ENCODE results near the gene PWWP2B.
A peak's percentile ranks its signal among the peaks of the same experiment; 100 is the strongest.
"Not testable (repeated sequence)": the region's sequence is repeated elsewhere in the genome, so short reads cannot be mapped to it uniquely, and the experiment has no call there.

PWWP2B gene

GRCh38 chr10:132430861-132431271 lies 33.9 kb downstream of the PWWP2B start:
- Histone ChIP-seq H3K27me3 (ENCODE audit: insufficient read depth, low read depth, severe bottlenecking) (no peaks in the 10 kb centered on the region), H3K36me3 (no peaks in the 10 kb centered on the region), H3K4me3 (ENCODE audit: low read depth, low read length) (no peak overlapping the region), H3K9me3 (ENCODE audit: severe bottlenecking) (no peaks in the 10 kb centered on the region), H3K27ac (no peak overlapping the region)
- TF ChIP-seq CTCF (IDR thresholded peaks at IDR 0.05; ENCODE audit: low read depth, low read length), result no peak
- DNase-seq, result no peak

- DNase-seq, result no peak
- no peak overlapping the region for H3K27ac ChIP-seq
- H3K9me3 ChIP-seq (ENCODE audit: severe bottlenecking), result no peaks in the 10 kb centered on the region
- H3K4me3 ChIP-seq (ENCODE audit: low read depth, low read length), result no peak overlapping the region
- no peaks in the 10 kb centered on the region for H3K27me3 ChIP-seq (ENCODE audit: insufficient read depth, low read depth, severe bottlenecking)
- TF ChIP-seq CTCF (IDR thresholded peaks at IDR 0.05; ENCODE audit: low read depth, low read length), result no peak
- H3K36me3 ChIP-seq, result no peaks in the 10 kb centered on the region
Observed at GRCh38 chr10:132431537-132432175, 34.7 kb downstream of the PWWP2B start.

- Histone ChIP-seq H3K36me3 (no peaks in the 10 kb centered on the region), H3K27me3 (ENCODE audit: insufficient read depth, low read depth, severe bottlenecking) (no peaks in the 10 kb centered on the region), H3K9me3 (ENCODE audit: severe bottlenecking) (no peaks in the 10 kb centered on the region), H3K27ac (no peak overlapping the region), H3K4me3 (ENCODE audit: low read depth, low read length) (no peak overlapping the region)
- DNase-seq, result no peak
- TF ChIP-seq CTCF (IDR thresholded peaks at IDR 0.05; ENCODE audit: low read depth, low read length), result no peak
Observed at GRCh38 chr10:132432176-132432540, 35.2 kb downstream of the PWWP2B start.

- DNase-seq, result no peak
- Histone ChIP-seq H3K4me3 (ENCODE audit: low read depth, low read length) (no peak overlapping the region), H3K36me3 (no peaks in the 10 kb centered on the region), H3K9me3 (ENCODE audit: severe bottlenecking) (no peaks in the 10 kb centered on the region), H3K27ac (peak overlapping the region; percentile 63), H3K27me3 (ENCODE audit: insufficient read depth, low read depth, severe bottlenecking) (no peaks in the 10 kb centered on the region)
- no peak for TF ChIP-seq CTCF (IDR thresholded peaks at IDR 0.05; ENCODE audit: low read depth, low read length)
Observed at GRCh38 chr10:132433671-132434340, 36.8 kb downstream of the PWWP2B start.

- H3K27me3 ChIP-seq (ENCODE audit: insufficient read depth, low read depth, severe bottlenecking), result no peaks in the 10 kb centered on the region
- no peaks in the 10 kb centered on the region for H3K36me3 ChIP-seq
- DNase-seq, result peak; percentile 80
- peak overlapping the region; percentile 63 for H3K27ac ChIP-seq
- no peaks in the 10 kb centered on the region for H3K9me3 ChIP-seq (ENCODE audit: severe bottlenecking)
- TF ChIP-seq CTCF (IDR thresholded peaks at IDR 0.05; ENCODE audit: low read depth, low read length), result no peak
- H3K4me3 ChIP-seq (ENCODE audit: low read depth, low read length), result no peak overlapping the region
Observed at GRCh38 chr10:132434405-132435005, 37.5 kb downstream of the PWWP2B start.

GRCh38 chr10:132435320-132435719 lies 38.3 kb downstream of the PWWP2B start:
- H3K4me3 ChIP-seq (ENCODE audit: low read depth, low read length); H3K36me3 ChIP-seq; H3K27ac ChIP-seq; H3K27me3 ChIP-seq (ENCODE audit: insufficient read depth, low read depth, severe bottlenecking); DNase-seq; H3K9me3 ChIP-seq (ENCODE audit: severe bottlenecking): not testable (repeated sequence)

- not testable (repeated sequence) for H3K4me3 ChIP-seq (ENCODE audit: low read depth, low read length); H3K36me3 ChIP-seq; H3K27me3 ChIP-seq (ENCODE audit: insufficient read depth, low read depth, severe bottlenecking); DNase-seq; H3K27ac ChIP-seq; H3K9me3 ChIP-seq (ENCODE audit: severe bottlenecking)
Observed at GRCh38 chr10:132436096-132436495, 39.1 kb downstream of the PWWP2B start.

All from WERI-Rb-1 (cell line).